Measurements from ENCODE around the gene CDK3. TPM values are rescaled to one million over a fixed set of nuclear protein-coding genes. Genes with fewer than 3 reads are reported as not detected.
"Not testable (repeated sequence)": the region's sequence is repeated elsewhere in the genome, so short reads cannot be mapped to it uniquely, and the experiment has no call there.

The CDK3 gene
- total RNA-seq = 3.6 TPM

GRCh38 chr17:76000755-76001521, at the start of gene CDK3:
Gene CDK3 (plus strand): TSS chr17:76000855. CDS start chr17:76001426, 571 bp downstream.
- ATAC-seq = no peak
- DNase-seq (ENCODE audit: low spot score) = no peak

DNA sequence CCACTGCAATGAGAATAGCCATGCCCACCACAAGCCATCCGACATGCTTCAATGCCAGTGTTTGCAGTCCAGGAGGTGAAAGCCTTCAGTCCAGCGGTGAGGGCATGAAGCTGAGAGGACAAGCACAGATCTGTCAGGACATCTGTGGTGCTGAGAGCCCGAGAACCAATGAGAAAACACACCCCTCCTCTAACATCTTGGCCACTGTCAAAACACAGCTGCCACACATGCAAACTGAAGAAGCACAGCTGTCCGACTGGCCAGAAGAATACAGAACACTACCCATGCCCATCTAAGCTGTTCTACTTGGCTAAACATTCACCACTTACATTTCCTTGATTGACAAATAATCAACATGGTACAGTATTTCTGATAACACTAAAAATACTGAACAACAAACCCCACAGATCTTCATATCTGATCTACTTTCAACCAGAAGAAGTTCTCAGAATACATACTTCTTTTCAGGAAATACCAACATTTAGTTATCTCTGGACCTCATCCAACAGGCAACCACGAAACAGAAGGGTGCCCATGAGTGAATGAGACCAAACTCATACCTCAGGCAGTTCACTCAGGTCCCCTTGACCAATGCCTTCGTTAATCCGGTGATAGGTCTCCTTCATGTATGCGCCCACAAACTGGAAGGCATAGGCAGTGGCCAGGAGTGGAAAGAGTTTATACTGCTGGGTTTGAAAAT, 49.6 kb upstream of the CDK3 start:
- DNase-seq (ENCODE audit: low spot score) = no peak
- no peak for ATAC-seq

DNA sequence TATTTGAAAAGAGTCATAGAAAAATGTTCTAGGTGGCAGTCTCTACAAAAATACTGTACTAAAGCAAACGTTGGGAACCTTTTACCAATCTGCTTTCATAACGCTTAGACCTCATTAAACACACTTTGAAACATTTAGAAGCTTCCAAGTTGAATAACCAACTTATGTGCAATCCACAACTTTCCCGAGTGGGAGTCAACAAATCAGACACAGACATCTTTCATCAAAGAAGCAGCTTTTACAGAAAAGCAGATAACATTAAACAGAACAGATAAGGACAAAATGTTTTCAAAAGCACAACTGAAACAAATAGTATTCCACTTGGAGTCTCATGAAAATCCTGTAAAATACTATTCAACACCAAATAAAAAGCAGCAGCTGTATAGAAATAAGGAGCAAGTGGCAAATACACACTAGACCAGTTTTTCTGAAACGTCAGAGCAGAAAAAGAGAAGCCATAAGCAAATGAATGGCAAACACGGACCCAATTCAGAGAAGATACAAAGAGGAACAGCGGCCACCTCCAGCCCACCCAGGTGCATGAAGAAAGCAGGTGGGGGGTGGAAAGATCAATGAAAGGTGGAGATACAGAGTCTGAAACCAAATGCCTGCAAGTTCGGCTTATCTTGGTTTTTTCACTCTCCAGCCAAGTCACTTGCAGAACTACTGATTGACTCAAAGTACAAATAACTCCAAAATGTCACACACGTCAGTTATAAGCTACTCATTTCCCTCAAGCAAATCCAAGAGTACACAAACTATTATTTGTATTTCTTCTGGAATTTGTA, 41.4 kb upstream of the CDK3 start:
- peak; percentile 79 for ATAC-seq
- no peak for DNase-seq (ENCODE audit: low spot score)

GRCh38 chr17:75959839-75960511, 40.7 kb upstream of the CDK3 start:
- no peak for DNase-seq (ENCODE audit: low spot score)
- ATAC-seq = peak; percentile 38

GRCh38 chr17:75965468-75965867, 35.2 kb upstream of the CDK3 start:
- no peak for DNase-seq (ENCODE audit: low spot score)
- no peak for ATAC-seq

- not testable (repeated sequence) for DNase-seq (ENCODE audit: low spot score); ATAC-seq
Observed at GRCh38 chr17:75969044-75969443, 31.6 kb upstream of the CDK3 start.

GRCh38 chr17:75970011-75970523, 30.6 kb upstream of the CDK3 start:
- DNase-seq (ENCODE audit: low spot score) (no peak), ATAC-seq (peak; percentile 10)

GRCh38 chr17:75970626-75971025, 30.0 kb upstream of the CDK3 start:
- DNase-seq (ENCODE audit: low spot score) (no peak), ATAC-seq (no peak)

DNA sequence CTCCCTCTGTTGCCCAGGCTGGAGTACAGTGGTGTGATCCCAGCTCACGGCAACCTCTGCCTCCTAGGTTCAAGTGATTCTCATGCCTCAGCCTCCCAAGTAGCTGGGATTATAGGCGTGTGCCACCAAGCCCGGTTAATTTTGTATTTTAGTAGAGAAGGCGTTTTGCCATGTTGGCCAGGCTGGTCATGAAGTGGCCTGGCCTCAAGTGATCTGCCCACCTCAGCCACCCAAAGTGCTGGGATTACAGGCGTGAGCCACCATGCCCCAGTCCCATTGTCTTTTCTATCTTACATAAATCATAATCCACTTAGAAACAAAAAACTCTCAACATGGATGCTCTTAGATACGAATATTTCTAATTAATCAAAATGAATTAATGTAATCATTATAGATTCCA, 25.5 kb upstream of the CDK3 start:
- not testable (repeated sequence) for ATAC-seq; DNase-seq (ENCODE audit: low spot score)

GRCh38 chr17:75975757-75976174, 24.9 kb upstream of the CDK3 start:
- ATAC-seq = no peak
- no peak for DNase-seq (ENCODE audit: low spot score)

DNA sequence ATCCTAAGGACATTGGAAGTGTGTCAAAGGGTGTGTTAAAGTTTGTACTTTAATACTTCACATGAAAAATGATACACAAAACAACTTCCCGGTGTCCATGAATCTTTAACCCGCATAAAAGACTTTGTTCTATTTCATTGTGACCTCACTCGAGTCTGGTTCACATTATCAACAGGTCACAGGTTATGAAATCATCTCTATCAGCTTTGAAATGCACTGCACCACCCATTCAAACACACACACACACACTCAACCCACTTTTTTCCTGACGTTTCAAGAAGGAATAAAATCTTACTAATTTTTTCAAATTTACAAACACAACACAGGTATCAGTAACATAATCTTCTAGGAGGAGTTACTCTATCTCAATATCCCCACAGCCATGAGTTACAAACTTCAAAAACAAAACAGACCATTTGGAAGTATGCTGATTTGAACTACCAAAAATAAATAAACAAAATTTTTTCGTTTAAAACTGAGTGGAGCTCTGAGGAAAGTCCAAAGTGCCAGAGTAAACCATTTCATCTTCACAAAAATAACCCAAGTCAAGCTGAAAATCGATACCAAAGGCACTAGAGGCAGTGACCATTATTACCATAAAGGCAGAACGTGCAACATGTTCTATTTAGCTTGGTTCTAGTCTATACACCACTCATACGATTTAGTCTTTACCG, 24.3 kb upstream of the CDK3 start:
- ATAC-seq (peak; percentile 25), DNase-seq (ENCODE audit: low spot score) (no peak)

DNA sequence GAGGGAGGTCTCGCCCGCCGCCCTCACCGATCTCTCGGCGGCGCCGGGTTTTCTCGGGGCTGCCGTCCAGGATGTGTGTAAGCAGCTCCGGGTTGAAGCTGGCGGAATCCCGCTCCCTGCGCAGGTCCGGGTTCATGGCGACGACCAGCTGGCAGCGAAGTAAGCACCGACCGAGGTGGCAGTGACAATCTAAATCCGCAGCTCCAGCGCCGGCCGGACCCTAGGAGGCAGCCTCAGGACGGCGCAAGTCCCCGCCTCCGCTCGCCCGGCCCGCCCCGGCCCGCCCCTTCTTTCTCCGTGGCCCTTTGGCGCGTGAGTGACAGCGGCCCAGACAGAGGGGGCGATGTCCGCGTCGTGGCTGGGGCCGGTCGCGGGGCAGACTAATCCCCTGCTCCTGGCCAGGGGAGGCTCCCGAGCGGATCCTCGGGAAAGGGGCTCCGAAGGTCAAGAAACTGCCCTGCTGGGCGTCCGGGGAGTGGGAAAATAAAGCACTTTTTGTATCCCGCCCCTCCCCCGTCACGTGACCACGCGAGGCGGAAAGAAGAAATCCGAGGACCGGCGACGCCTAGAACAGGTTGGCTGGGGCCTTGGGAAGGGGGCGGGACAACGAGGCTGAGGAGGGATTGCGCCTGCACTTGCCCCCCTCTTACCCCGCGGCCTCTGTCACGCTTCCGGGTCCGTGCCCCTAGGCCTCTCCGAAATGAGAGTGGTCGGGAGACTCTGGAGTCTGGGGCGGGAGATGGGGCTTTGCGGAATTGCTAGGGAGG, 21.5 kb upstream of the CDK3 start, which contains the start of the genes ACOX1 and TEN1:
Gene ACOX1, minus strand, starts transcription at position 229 of the 767 bp plus-strand sequence. Its CDS starts 93 bp downstream, at position 136.
Gene TEN1, plus strand, starts transcription at position 303 of the 767 bp plus-strand sequence. CDS start 6,953 bp downstream, outside the sequence.
- peak; percentile 81 for ATAC-seq
- peak; percentile 98 for DNase-seq (ENCODE audit: low spot score)

DNA sequence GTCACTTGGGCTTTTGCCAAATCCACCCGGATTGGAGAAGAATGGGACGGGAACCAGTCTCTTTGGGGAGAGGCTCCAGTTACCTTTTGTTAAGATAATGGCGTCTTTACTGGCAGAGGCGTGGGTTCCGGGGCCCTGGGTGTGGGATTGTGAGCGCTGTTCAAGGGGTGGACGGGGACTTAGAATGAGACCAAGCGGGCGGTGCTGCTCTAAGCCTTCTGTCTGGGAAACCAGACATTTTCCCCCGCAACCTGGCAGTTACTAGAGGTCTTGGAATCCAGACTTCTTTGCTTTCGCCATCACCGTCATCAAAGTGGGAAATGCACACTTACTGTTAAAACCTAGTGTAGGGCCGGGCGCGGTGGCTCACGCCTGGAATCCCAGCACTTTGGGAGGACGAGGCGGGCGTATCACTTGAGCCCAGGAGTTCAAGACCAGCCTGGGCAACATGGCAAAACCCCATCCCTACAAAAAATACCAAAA, 20.9 kb upstream of the CDK3 start:
- no peak for DNase-seq (ENCODE audit: low spot score)
- peak; percentile 6 for ATAC-seq

DNA sequence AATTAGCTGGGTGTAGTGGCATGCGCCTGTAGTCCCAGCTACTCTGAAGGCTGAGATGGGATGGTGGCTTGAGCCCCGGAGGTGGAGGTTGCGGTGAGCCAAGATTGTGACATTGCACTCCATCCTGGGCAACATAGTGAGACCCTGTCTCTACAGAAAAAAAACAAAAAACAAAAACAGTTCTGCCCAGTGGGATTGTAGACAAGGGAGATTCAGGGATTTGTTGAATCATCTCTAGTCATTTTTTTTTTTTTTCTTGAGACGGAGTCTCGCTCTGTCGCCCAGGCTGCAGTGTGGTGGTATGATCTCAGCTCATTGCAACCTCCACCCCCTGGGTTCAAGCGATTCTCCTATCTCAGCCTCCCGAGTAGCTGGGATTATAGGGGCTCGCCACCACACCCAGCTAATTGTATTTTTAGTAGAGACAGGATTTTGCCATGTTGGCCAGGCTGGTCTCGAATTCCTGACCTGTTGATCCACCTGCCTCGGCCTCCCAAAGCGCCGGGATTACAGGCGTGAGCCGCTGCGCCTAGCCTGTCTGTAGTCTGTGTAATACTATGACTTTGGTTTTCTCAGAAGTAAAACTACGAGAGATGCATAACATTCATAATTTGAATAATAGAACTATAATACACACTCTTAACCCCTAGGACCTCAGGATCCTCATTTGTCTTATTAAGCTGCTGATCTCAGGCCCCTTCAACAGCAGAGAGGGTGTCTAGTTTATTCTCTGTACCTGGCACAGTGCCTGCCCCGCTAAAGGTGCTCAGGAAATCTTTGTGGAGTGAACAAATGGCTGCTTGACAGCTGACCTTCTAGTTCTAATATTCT, 20.3 kb upstream of the CDK3 start:
- DNase-seq (ENCODE audit: low spot score) = no peak
- no peak for ATAC-seq

DNA sequence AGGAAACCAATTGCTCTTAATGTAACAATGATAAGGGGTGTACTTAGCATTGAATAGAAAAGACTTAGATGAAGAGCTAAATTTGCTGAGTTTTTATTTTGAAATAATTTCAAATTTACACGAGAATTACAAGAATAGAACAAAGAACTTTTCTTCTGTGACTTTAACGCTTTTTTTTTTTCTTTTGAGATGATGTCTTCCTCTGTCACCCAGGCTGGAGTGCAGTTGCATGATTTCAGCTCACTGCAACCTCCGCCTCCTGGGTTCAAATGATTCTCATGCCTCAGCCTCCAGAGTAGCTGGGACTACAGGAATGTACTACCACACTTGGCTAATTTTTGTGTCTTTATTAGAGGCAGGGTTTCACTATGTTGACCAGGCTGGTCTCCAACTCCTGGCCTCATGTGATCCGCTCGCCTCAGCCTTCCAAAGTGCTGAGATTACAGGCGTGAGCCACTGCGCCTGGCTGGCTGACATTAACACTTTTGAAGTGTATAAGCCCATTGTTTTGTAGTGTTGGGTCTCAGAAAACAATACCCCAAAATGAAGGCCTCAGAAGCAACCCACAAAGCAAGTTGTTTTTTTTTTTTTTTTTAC, 19.5 kb upstream of the CDK3 start:
- DNase-seq (ENCODE audit: low spot score) (no peak), ATAC-seq (no peak)

GRCh38 chr17:75983501-75984181, 17.0 kb upstream of the CDK3 start:
- ATAC-seq (no peak), DNase-seq (ENCODE audit: low spot score) (no peak)

GRCh38 chr17:75985986-75986385, 14.7 kb upstream of the CDK3 start:
- DNase-seq (ENCODE audit: low spot score) (no peak), ATAC-seq (no peak)
